AG04449 (cell line): ENCODE results near the gene CELA2A.

Source experiments
- CTCF ChIA-PET: fragments of 350-600 bp; formaldehyde crosslinking; extraction: SDS; loops from one replicate; lab custom pipeline; 2021; ENCODE audit warnings: antibody characterized with exemption; lab: Yijun Ruan, JAX
- POLR2A ChIA-PET: fragments of 400-600, 350-600 bp; formaldehyde crosslinking; extraction: SDS; loops from one replicate; lab custom pipeline; 2020; ENCODE audit warnings: antibody characterized with exemption, inconsistent platforms; lab: Yijun Ruan, JAX
- DNase-seq: peaks from one replicate; pipeline ENCODE4 v3.0.0-alpha.2; 2010; ENCODE audit warnings: low read depth, low spot score
- H3K4me3 ChIP-seq: 2 replicates; pipeline ENCODE4 v1.5.1; 2011; ENCODE audit warnings: low read depth, mild to moderate bottlenecking, control low read depth, low read length
- CTCF ChIP-seq: IDR thresholded peaks from one replicate; pipeline ENCODE4 v1.5.1; 2011; ENCODE audit warnings: mild to moderate bottlenecking, moderate library complexity, low read length, control low read depth, inconsistent platforms; ENCODE audit not compliant: insufficient read depth; ENCODE audit errors: missing control alignments

The CELA2A gene

DNA sequence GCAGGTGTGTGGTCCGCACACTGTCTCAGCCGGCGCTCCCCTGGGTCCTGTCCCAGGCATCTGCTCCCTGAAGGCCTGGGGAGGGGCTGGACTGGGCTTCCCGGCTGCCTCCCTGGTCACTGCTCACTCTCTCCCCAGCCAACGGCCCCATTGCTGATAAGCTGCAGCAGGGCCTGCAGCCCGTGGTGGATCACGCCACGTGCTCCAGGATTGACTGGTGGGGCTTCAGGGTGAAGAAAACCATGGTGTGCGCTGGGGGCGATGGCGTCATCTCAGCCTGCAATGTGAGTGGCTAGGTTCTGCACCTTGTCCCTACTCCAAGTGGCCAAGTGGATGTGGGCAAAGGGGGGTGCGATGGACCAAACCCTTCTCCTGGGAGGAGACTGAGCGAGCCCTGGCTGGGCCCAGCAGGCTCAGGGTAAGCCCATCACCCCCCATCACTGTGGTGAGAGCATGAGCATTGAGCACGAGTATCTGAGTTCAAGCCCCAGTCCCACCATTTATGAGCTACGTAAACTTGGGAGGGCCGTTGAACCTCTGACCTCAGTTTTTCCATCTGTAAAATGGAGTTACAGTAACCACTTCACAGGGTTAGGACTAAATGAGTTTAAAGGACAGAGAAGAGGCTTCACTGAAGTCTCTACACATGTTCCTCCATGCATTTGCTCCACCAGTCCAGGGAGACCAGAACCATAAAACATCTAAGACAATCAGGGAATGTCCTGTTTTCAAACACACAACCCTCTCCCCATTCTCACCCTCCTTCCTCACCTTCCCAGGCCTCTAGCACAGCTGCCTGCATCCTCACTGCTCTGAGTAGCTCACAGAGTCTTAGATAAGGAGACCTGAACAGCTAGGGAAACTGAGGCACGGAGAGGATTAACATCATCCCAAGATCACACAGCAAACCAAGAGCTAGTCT, 11.8 kb upstream of the CELA2A start:
- POLR2A ChIA-PET, result no interaction called here
- CTCF ChIA-PET, result interaction anchor here (3.4 kb wide), 1 partner anchor 12 kb away, joined by 31 read pairs; no protein-coding TSS in a partner anchor
- no peak for TF ChIP-seq CTCF
- no peak for DNase-seq
- H3K4me3 ChIP-seq, result no peak overlapping the region

DNA sequence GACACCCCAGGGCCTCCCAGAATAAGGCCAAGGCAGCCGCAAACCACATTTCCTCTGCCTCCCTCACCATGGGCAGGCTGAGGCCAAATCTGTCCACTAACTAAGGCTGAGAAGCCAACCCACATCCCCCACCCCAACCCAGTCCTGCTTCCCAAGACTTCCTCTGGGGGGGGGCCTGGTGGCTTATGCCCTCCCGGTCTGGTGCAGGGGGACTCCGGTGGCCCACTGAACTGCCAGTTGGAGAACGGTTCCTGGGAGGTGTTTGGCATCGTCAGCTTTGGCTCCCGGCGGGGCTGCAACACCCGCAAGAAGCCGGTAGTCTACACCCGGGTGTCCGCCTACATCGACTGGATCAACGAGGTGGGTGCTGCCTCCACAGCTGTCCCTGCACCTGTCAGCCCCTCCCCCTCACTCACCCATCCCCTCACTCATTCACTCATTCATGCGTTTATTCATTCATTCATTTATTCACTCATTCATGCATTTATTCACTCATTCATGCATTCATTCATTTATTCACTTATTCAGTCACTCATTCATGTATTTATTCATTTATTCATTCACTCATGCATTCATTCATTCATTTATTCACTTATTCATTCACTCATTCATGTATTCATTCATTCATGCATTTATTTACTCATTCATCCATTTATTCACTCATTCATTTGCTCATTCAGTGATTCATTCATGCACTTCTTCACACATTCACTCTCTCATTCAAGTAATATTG, 11.0 kb upstream of the CELA2A start:
- no peak for TF ChIP-seq CTCF
- CTCF ChIA-PET, result interaction anchor here (3.4 kb wide), 1 partner anchor 12 kb away, joined by 31 read pairs; no protein-coding TSS in a partner anchor
- no peak overlapping the region for H3K4me3 ChIP-seq
- DNase-seq, result no peak
- POLR2A ChIA-PET, result no interaction called here

DNA sequence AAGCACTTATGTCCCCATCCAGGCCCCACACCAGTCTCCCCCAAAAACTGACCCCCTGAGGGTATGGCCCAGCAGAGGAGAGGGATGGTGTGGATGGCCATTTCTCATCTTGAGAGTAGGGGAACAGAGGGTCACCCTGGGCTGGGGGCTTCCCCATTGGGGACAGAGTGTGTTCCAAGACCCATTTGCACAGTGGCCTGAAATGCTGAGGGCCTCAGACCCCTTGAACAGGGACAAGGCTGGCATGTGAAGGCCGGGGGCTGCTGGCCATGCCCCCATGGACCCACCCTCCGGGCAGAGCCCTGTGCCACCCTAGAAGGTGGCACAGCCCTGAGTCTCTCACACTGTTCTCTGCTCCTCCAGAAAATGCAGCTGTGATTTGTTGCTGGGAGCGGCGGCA, 10.3 kb upstream of the CELA2A start:
- TF ChIP-seq CTCF, result no peak
- no peak for DNase-seq
- CTCF ChIA-PET, result interaction anchor here (3.5 kb wide), 1 partner anchor 14 kb away, joined by 14 read pairs; no protein-coding TSS in a partner anchor
- POLR2A ChIA-PET, result no interaction called here
- no peak overlapping the region for H3K4me3 ChIP-seq

DNA sequence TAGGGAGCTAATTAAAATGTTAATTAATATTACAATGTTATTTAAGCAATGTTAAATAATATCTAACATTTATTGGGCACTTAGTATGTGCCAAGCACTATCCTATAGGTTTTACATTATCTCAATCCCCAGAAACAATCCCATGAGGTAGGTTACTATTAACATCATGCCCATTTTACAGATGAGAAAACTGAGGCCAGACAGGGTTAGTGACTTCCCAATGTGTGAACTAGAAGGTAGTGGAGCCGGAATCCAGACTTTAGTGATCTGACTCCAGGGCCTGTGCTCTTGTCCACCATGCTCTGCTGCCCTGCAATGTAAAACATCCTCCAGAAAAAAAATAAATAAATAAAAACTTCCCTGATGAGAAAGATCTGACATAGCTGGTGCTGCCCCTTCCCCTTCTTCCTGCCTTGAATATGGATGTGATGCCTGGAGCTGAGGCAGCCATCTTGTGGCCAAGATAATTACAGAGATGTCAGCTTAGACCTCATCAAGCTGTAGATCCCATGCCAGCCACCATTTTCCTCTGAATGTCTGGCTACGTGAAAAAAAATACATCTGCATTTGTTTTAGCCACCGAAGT, 7.6 kb upstream of the CELA2A start:
- no peak for DNase-seq
- no peak for TF ChIP-seq CTCF
- POLR2A ChIA-PET, result no interaction called here
- H3K4me3 ChIP-seq, result no peak overlapping the region
- CTCF ChIA-PET, result interaction anchor here (2.5 to 3.5 kb wide), 2 partner anchors 17 to 125 kb away, joined by 11 to 14 read pairs; no protein-coding TSS in a partner anchor

DNA sequence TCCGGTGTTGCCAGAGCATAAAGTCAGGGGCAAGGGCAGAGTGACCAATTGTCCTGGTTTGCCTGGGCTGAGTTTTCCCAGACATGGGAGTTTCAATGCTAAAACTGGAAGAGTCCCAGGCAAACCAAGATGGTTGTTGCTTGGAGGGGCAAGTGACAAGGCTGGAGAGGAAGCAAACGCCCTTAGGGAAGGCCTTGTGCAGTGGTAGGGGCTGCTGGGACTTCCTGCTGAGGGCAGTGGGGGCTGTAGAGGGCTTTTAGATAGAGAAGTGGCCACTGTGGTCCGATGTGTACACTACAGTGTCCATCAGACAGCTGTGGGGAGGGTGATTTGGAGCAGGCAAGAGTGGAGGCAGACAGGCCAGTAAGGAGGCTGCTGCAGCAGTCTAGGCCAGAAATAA, 7.0 kb upstream of the CELA2A start:
- no peak for DNase-seq
- POLR2A ChIA-PET, result no interaction called here
- H3K4me3 ChIP-seq, result no peak overlapping the region
- TF ChIP-seq CTCF, result no peak
- CTCF ChIA-PET, result interaction anchor here (1.1 to 3.5 kb wide), 2 partner anchors 18 kb away, joined by 3 to 14 read pairs; no protein-coding TSS in a partner anchor
